GM19324 (cell line): Measurements from ENCODE around the gene MZB1.

Experiments used
- ATAC-seq: cut with Tn5 transposase; IDR thresholded peaks from one replicate; pipeline ENCODE4 v1.9.1; 2021; ENCODE audit warnings: mild to moderate bottlenecking, moderate library complexity; ENCODE audit not compliant: unreplicated experiment, low FRiP score

MZB1 gene

GRCh38 chr5:139341689-139342422 lies 47.9 kb downstream of the MZB1 start, which contains the start of gene PAIP2:
Gene PAIP2, plus strand, starts transcription at chr5:139341854. Its CDS starts 21,931 bp downstream, at chr5:139363785.
- peak; percentile 88 for ATAC-seq

DNA sequence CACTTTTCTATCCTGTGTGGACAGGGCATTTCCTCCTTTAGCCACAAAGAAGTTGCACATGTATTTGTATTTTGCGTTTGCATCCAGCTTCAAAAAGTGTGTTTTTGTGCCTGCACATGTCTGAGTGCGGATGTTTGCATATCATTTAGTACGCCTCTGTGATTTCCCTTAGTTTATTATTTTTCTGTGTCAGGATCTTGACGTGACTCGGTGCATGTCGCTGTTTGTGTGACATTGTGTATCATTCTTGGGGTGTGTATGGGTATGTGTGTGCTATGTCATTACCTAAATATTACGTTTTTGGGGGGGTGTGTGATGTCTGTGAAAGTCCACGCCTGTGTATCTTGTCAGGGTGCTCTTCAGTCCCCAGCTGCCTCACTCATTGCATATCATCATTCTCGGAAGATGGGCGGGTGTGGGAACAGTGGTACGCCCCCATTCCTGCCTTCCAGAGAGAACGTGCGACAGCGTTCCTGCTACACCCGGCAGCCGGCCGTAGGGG lies 48.5 kb downstream of the MZB1 start:
- ATAC-seq, result no peak

DNA sequence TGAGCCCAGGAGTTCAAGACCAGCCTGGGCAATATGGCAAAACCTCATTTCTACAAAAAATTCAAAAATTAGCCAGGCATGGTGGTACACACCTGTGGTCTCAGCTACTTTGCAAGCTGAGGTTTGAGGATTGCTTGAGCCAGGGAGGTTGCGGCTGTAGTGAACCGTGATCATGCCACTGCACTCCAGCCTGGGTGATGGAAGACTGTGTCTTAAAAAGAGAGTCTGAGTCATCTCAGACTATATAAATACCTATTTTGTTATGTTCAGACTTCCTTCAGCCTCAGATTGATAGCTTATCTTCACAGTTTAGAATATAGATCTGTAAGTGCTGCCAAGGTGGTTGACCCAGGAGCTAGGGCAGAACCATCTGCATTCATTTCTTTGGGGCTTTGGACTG lies 49.7 kb downstream of the MZB1 start:
- no peak for ATAC-seq
